RPMI7951 (cell line): ENCODE measurements around the gene DOK4. TPM values are rescaled to one million over a fixed set of nuclear protein-coding genes. Genes with fewer than 3 reads are reported as not detected.
A peak's percentile ranks its signal among the peaks of the same experiment; 100 is the strongest.
"Not testable (repeated sequence)": the region's sequence is repeated elsewhere in the genome, so short reads cannot be mapped to it uniquely, and the experiment has no call there.

Experiments
- DNase-seq: peaks from one replicate; pipeline ENCODE4 v3.0.0-alpha.2; 2012; ENCODE audit warnings: low read depth
- total RNA-seq: library from RNA; depleted of rRNA; stranded (reverse); fragments of >200 nt; shearing (Covaris generic); gene quantifications from 2 replicates; pipeline ENCODE4 v1.2.3, GENCODE V29; 2014

DOK4 gene
- total RNA-seq, 1 experiment from 2014 or later = 17.9 TPM

DNA sequence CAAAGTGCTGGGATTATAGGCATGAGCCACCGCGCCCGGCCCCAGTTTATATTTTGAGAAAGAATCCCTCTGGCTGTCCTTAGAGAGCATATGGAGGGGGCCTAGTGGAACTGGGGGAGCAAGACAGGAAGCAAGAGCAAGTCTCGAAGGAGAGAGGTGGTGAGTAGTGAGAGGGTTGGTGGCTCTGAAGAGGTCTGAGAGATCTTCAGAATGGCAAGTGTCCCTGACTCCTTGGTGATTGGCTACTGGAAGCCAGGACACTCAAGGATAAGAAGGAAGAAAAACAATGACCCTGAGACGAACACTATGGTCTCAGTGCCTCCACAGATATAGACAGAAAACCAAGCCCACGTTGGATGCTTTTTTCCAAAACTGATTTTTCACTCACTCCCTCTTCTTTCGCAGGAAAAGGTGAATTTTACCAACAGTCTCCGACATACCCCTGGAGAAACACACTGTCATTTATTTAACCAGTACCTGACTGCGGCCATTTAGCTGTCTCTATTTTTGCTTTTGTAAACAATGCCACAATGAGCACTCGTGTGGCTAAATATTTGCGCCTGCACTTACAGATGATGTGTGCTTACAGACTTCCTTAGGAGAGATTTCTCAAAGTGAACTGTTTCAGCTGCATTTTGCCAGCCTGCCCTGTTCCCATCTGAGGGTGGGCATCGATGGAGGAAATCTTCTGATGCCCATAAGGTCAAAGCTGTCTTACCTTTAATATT is 15.9 kb upstream of the DOK4 start:
- DNase-seq = no peak

DNA sequence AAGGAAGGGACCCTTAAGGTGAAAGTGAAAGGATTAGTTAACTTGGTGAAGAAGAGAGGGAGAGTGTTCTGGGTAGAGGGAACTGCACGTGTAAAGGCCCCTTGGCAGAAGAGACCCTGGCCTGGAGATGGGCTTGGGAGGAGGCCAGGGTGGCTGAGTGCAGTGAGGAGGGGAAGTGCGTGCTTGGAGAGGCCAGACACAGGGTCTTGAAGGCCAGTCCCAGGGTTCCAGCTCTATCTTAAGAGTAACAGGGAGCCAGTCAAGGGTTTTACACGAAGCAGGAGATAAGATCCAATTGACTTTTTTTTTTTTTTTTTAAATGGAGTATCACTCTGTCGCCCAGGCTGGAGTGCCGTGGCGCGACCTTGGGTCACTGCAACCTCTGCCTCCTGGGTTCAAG is 15.2 kb upstream of the DOK4 start:
- no peak for DNase-seq

DNA sequence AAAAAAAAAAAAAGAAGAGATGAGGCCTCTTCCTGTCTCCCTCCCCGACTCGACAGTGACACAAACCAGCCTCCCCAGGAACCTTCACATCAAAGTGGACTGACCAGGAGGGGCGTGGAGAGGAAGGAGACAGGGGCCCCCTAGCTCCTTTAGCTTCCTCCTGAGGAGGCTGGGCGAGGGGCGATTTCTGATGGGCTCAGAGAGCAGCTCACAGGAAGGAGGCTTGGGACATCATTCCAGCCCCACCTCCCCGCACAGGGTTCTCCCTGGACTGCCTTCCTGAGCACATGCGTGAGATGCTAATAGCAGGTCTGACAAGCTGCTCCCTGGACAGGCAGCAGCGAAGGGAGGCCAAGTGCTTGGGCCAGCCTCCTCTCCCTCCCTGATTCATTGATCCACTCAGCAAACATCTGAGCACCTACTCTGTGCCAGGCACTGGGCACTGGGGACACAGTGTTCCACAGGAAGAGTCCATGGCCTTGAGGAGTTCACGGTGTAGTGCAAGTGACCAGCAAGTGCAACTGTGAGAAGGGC is 14.4 kb upstream of the DOK4 start:
- DNase-seq = no peak

DNA sequence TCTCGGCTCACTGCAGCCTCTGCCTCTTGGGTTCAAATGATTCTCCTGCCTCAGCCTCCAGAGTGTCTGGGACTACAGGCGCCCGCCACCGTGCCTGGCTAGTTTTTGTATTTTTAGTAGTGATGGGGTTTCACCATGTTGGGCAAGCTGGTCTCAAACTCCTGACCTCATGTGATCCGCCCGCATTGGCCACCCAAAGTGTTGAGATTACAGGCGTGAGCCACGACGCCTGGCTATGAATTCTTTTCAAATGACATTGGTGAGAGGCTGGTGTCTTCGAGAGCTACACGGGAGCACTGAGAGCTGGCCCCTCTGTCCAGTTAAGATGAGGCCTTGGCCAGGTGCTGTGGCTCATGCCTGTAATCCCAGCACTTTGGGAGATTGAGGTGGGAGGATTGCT is 13.6 kb upstream of the DOK4 start:
- not testable (repeated sequence) for DNase-seq

DNA sequence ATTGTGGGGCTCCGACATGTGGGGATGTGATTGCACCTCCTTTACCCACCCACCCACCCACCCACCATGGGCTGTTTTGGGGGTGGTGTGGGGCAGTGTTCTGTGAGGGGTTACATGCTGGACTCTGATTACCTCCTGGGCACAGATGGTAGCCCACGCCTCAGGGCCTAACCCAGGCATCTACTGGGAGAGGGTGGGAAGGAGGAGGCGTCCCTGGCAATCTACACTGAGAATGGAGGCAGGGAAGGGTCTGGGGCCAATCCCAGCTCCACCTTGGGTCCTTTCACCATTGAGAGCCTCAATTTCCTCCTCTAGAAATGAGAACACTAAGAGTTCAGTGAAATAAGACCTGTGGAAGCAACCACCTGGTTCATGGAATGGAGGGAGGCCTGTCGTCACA is 11.7 kb upstream of the DOK4 start:
- DNase-seq = no peak

DNA sequence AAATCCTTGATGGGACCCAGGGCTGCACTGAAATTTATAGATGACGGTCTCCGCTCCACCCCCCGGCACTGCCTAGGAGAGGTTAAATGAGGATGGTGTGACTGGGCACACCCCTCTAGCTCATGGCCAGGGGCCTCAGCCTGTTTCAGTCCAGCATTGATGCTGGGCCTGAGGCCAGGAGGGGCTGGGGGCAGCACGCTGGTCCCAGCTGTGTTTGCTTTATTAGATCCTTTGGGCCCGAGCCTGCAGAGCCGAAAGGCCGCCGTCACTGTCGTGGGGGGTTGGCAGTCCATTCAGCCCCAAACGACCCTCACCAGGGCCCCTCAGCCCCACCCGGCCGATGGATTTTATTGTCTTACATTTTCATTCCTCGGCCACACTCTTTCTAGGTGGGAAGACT is 10.8 kb upstream of the DOK4 start:
- DNase-seq = no peak

DNA sequence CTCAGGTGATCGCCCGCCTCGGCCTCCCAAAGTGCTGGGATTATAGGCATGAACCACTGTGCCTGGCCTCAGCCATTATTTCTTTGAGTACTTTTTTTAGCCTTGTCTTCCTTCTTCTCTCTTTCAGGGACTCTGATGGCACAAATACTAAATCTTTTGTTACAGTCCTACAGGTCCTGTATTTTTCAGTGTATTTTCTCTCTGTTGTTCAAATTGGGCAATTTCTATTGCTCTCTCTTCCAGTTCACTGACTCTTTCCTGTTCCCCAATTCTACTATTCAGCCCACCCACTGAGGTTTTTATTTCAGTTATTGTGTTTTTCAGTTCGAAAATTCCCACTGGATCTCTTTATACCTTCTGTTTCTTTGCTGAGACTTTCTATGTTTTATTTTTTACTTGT is 7.5 kb upstream of the DOK4 start:
- DNase-seq = no peak

DNA sequence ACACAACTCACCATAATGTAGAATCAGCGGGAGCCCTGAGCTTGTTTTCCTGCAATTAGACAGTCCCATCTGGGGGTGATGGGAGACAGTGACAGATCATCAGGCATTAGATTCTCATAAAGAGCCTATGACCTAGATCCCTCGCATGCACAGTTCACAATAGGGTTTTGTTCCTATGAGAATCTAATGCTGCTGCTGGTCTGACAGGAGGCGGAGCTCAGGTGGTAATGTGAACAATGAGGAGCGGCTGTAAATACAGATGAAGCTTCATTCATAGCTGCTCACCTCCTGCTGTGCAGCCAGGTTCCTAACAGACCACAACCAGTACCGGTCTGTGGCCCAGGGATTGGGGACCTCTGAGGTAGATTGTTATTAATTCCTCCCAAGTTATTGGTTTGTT is 2.9 kb upstream of the DOK4 start:
- DNase-seq = no peak

DNA sequence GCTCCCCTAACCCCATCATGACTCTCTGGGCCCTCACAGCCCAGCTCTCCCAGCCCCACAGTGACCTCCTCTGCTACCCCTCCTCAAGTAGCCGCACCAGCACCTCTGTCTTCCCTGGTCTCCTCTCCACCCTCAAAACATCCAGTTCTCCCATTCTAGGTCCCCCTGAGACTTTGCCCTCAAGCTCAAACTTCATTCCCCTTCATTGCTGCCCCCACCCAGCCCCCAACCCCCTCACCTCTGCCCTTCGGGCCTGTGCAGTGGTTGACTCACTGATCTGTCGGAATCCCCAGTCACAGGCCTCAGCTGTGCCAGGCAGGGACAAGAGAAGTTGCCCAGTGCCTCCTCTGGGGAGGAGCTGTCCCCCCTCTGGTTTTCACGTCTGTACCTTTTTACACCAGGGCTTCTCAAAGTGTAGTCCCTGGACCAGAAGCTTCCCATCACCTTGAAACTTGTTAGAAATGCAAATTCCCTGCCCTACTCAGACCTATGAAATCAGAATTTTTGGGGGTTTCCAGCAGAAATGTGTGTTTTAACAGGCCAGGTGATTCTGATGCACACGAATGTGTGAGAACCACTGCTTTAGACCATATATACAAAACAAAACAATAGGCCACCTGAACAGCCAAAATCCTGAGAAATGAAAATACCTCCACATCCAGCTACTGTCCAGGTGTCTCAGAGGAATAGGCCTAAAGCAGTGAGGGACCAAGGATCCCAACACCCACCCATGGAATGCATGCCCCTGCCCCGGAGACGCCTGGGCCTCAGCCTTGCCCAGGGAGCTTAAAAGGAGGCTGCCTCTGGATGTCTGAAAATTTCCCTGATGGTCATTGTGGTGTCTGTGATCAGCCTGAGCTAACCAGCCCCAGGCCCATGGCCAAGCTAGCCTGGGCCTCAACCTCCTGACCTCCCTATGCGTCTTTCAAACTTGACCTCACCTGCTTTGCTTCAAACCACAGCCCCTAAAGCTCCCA is 853 bp upstream of the DOK4 start:
- no peak for DNase-seq

DNA sequence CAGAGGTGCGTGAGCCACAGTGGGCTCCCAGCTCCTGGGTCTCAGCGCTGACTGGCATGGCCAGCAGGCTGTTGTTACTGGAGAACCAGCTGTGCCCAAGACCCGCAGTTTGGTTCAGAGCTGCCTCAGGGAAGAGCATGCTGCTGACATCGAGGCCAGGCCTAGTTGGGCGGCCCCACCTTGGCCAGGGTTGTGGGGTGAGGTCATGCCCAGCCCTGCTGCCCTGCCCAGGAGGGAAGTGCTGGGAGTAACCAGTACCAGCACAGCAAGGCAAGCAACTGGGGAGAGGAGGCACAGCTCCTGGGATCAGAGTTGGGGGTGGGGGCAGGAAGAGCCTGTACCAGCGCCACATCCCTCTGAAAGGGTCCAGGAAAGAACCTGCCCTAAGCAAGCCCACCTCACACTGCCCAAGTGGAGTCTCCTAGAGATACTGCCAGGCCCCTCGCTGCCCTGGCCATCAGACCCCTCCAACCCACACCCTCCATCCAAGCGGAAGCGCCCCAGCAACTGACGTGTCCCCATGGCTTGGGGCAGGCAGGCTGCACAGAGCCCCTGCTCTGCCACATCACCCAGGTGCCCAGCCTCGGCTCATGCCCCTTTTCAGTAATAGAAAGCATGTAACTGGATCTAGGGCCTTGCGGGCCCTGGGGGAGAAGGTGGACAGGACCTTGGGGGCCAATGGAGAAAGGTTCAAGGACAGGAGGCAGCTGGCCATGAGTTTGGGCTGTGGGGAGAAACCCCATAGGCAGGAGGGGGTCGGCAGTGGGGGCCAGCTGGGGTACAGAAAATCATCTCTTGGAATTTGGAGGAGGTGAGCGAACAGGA is 990 bp downstream of the DOK4 start:
- DNase-seq = no peak

DNA sequence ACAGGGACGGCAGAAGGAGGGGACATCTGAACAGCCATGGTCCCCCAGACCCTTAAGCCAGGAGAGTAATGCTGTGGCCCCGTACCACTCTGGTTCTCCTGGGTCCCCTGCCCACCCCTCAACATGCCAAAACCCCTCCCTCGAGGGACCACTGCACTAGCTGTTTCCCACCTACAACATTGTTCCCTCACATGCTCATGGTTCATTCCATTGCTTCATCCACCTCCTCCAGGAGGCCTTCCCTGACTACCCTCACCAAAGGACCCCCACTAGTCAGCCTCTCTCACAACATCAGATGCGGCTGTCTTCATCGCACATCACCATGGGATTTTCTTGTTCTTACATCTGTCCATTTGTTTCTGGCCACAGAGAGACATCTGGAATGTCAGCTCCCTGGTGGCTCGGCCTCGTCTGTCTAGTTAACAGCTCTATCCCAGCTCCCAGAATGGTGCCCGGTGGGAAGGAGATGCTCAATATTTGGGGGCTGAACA is 1.7 kb downstream of the DOK4 start:
- DNase-seq = no peak

DNA sequence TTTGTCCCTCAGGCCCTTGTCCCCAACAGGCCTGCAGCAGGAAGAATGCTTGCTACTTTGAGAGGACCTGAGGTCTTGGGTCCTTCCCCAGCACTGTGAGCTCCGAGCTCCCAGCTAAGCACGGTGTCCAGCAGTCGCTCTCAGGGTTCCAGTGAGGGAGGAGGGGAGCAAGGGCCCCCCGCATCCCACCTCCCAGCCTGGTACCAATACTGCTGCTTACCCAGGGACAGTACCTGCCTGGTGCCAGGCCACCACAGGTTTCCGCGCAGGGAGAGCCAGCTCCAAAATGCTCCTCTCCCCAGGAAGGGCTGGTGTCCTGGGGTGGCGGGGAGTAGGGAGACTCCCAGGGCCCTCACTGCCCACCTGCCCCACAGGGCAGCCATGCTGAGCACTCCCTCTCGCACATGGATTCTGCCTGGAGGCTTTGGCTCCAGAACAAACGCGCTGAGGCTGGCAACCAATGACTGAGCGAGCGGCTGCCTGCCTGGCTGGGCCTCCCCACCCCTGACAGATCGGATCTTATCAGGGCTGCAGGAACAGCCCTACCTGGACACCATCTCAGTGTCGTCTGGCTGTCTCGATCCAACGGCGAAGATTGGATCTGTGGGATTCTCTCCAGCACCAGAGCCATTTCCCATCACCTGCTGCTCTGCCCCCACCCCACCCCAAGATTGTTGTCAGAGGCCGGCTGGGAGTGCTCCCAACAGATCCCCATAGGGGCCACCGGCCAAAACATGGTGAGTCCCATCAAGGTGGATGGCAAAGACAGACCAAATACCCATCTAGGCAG is 2.4 kb downstream of the DOK4 start:
- no peak for DNase-seq

DNA sequence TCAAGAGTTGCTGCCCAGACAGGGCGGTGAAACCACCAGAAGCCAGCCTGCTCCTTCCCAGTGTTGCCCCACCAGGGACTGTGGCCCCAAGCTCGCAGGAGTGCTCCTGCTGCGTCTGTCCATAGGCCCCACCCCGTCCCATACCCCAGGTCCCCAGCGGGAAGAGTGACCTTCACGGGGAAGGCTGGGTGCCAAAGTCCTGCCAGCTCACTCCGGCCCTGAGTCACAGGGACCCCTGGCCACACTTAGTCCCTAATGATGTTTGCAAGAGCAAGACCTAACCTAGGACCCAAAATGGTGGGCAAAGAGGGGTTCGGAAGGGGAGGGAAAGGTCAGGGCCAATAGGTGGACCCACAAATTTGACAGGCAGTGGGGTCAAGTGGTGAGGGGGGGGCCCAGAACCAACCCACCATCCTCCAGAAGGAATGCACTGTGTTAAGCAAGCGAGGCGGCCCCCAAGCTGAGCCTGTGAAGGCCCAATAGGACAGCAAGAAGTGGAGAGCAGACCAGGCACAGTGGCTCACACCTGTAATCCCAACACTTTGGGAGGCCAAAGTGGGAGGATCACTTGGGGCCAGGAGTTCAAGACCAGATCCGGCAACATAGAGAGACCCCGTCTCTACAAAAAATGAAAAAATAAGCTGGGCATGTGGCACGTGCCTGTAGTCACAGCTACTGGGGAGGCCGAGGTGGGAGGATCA is 3.3 kb downstream of the DOK4 start:
- no peak for DNase-seq

DNA sequence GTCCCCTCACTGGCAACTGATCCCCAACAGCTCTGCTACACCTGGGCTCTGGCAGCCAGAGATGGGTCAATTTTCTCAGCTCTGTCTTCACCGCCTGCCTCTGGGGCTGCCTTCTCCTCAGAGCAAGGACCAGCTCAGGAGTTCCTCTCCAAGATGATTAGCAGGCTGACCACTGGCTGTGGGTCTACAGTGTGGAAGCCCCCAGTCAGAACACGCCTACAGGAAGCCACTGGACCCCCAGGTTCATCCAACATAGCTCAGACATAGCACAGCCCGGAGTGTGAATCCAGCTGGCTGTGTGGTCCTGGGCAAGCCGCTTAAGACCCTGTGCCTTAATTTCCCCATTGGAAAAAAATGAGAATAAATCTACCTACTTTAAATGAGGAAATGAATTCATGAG is 4.9 kb downstream of the DOK4 start:
- no peak for DNase-seq

DNA sequence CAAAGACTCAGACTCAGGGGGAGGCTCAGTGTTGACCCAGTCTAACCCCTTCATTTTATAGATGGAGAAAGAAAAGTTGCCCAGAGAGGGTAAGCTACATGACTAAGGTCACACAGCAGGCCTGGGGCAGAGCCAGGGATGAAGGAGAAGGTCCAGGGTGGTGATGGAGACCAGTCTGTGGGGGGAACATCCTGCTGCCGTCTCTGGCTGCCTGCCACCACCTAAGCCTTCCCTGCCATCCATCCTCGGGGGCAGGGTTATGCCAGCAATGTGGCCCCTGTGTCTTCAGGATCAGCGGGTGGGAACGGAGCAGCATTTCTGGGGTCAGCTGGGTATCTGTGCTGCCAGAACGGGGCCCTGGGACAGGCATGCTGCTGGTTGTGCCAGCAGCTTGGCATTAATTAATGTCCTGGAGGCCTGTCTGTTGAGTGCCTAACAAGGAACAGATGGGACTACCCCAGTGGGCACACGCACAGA is 5.5 kb downstream of the DOK4 start:
- no peak for DNase-seq

DNA sequence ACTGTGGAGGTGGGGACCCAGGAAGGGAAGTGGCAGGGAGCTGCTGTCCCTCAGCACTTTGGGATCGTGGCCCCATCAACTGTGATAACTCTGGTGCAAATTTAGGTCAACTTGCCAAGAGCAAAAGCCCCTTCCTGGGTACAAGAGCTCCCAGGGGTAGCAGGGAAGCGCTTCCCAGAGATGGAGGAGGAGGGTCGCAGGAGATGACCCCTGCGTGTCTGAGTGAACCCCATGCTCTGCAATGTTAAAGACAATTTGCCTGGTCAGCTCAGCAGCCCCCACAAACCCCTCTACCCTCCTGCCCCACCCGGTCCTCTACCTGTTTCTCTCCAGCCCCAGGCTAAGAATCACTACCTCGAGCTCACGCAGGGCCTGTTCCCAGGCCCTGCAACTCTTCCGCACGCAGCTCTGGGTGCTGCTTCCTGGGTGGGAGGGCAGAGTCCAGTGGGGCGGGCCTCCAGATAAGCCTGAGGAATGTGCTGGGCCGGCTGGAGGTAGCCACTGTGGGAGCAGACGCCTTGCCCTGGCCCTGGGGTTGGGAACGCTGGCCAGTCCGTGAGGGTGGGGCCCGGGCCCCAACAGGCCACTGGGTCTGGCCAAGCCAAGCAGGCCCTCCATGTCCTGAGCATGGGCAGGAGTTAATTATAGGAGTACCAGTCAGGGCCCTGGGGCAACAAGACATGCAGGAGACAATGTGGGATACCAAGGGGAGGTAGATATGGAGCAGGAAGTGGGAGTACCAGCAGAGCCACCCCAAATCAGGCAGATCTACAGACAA is 6.1 kb downstream of the DOK4 start:
- DNase-seq = peak; percentile 70

DNA sequence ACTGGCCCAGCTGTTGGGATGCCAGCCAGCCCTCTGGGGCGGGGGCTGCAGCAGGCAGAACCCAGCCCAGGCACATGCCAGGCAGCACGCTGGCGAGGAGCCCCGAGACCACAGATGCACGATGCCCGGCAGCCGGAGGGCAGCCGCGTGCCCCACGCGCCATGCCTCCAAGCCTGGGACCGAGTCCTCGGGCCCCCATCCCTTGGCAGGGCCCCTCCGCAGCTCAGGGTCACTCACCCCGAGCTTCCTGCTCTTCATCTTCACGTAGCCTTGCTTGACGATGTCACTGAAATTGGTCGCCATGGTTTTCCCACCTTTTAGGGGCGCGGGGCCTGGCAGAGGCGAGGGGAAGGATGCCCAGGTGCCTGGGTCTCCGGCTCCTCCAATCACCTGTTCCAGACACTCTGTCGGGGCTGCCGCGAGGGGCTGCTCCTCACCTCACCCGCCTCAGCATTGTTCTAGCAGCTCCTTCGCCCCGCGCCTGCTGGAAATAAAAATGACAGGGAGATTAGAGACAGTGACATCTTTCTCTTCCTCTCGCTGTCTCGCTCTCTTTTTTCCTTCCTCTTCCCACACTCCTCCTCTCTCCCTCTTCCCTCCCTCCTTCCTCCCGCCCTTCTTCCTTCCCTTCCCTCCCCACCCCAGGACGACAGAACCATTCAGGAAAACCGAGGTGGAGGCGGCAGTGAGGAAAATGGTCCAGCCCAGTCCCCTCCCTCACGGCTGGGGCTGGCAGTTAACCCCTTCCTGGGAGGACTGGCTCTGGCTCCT is 6.9 kb downstream of the DOK4 start:
- peak; percentile 80 for DNase-seq

DNA sequence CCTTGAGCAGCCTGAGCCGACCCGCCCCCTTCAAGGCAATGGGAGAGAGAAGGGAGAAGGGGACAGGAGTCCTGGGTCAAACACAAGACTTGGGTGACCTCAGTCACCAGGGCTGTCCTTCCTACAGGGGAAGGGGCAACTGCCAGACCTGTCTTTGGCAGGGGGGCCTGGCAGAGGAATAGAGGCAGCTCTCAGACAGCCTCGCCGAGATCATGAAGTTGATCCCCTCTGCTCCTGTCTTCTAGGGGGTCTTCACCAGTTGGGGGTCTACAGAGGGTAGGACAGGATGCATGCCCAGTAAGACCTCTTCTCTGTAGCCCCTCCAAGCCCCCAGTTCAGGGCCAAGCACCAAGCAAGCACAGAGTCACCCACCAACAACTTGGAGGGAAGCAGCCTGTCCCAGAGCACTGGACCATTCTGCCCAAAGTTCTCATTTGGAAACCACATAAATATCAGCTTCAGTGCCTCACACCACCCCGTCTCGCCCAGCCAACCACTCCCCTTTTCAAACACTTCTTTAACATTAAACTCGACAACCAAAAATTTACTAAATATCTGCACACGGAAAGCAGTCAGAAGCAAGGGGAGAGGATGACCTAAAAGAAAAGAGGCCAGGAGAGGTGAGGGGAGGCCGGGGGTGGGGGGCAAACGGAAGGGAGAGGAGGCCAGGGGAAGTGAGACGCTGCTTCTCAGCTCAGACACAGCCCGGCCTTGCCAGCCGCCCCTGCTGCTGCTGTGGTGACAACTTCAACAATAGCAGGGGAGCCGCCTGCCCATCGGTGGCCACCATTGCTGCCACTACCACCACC is 7.7 kb downstream of the DOK4 start:
- DNase-seq = no peak
